ENCODE data around the gene ABCB1. TPM values are rescaled to one million over a fixed set of nuclear protein-coding genes. Genes with fewer than 3 reads are reported as not detected.

The ABCB1 gene
- total and polyA plus RNA-seq, 2 of the 13 experiments (the other 11 are each of a cell fraction or from before 2014, with no cell fraction given) = 42.8 to 52.6 TPM

DNA sequence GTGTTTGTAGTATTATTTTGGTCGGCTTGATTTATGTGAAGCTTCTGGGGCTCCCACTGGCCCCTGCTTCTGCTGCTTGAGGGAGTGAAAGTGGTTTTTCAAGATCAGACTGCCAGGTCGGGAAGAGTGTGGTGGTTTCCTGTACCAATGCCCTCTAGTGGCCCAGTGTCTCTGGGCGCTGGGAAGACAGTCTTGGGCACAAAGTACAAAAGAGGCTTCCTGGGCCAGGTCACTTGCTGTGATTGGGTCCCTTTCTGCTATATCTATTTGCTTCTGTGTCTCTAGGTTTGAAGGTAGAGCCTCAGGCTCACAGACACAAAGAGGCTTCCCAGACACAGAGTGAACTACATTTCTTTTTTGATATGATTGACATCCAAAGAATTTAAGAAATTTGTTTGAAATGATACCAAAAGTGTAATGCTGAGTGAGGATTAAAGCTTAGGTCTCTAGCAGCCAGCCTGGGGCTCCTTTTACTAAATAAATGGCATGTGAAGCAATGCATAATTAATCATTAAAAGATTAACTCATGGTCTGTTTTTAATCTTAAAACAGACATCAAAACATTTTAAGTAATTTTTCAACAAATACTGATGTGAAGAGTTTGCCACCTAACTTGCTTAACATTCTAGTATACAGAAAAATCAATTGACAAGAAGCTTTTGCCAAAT lies 36.3 kb downstream of the ABCB1 start (continued):
- TF ChIP-seq, protein P1, sequence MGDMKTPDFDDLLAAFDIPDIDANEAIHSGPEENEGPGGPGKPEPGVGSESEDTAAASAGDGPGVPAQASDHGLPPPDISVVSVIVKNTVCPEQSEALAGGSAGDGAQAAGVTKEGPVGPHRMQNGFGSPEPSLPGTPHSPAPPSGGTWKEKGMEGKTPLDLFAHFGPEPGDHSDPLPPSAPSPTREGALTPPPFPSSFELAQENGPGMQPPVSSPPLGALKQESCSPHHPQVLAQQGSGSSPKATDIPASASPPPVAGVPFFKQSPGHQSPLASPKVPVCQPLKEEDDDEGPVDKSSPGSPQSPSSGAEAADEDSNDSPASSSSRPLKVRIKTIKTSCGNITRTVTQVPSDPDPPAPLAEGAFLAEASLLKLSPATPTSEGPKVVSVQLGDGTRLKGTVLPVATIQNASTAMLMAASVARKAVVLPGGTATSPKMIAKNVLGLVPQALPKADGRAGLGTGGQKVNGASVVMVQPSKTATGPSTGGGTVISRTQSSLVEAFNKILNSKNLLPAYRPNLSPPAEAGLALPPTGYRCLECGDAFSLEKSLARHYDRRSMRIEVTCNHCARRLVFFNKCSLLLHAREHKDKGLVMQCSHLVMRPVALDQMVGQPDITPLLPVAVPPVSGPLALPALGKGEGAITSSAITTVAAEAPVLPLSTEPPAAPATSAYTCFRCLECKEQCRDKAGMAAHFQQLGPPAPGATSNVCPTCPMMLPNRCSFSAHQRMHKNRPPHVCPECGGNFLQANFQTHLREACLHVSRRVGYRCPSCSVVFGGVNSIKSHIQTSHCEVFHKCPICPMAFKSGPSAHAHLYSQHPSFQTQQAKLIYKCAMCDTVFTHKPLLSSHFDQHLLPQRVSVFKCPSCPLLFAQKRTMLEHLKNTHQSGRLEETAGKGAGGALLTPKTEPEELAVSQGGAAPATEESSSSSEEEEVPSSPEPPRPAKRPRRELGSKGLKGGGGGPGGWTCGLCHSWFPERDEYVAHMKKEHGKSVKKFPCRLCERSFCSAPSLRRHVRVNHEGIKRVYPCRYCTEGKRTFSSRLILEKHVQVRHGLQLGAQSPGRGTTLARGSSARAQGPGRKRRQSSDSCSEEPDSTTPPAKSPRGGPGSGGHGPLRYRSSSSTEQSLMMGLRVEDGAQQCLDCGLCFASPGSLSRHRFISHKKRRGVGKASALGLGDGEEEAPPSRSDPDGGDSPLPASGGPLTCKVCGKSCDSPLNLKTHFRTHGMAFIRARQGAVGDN (CRISPR knock-in tag; IDR thresholded peaks at IDR 0.05) = no peak
- TF ChIP-seq ZNF331 (CRISPR knock-in tag; IDR thresholded peaks at IDR 0.05) (peak; percentile 40; the same call in 1 of the 2 replicates), KLF13 (CRISPR knock-in tag; IDR thresholded peaks at IDR 0.05) (no peak), ZNF550 (CRISPR knock-in tag; IDR thresholded peaks at IDR 0.05; ENCODE audit: borderline replicate concordance) (no peak), KDM3A (CRISPR knock-in tag; IDR thresholded peaks at IDR 0.05; ENCODE audit: low read depth) (no peak), ZNF709 (CRISPR knock-in tag; IDR thresholded peaks at IDR 0.05) (no peak), MAZ (IDR thresholded peaks at IDR 0.05; ENCODE audit: borderline replicate concordance, low read depth, low read length) (no peak), MAZ (CRISPR knock-in tag; IDR thresholded peaks at IDR 0.05; ENCODE audit: low read depth) (no peak), NFYB (CRISPR knock-in tag; IDR thresholded peaks at IDR 0.05) (no peak), SNAPC2 (CRISPR knock-in tag; IDR thresholded peaks at IDR 0.05) (no peak), ZNF296 (CRISPR knock-in tag; conservative IDR thresholded peaks at IDR 0.05) (no peak), TCF7L2 (IDR thresholded peaks at IDR 0.05; ENCODE audit: low read depth, low read length) (no peak), ZNF652 (CRISPR knock-in tag; IDR thresholded peaks at IDR 0.05; ENCODE audit: borderline replicate concordance, low read depth) (no peak), ZMYM4 (CRISPR knock-in tag; IDR thresholded peaks at IDR 0.05) (peak; percentile 78), ZNF556 (CRISPR knock-in tag; IDR thresholded peaks at IDR 0.05; ENCODE audit: borderline replicate concordance) (no peak)
- TF ChIP-seq, protein P2, sequence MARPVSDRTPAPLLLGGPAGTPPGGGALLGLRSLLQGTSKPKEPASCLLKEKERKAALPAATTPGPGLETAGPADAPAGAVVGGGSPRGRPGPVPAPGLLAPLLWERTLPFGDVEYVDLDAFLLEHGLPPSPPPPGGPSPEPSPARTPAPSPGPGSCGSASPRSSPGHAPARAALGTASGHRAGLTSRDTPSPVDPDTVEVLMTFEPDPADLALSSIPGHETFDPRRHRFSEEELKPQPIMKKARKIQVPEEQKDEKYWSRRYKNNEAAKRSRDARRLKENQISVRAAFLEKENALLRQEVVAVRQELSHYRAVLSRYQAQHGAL (CRISPR knock-in tag; IDR thresholded peaks at IDR 0.05; ENCODE audit: not compliant biosample characterization) = no peak
- TF ChIP-seq, protein P3, sequence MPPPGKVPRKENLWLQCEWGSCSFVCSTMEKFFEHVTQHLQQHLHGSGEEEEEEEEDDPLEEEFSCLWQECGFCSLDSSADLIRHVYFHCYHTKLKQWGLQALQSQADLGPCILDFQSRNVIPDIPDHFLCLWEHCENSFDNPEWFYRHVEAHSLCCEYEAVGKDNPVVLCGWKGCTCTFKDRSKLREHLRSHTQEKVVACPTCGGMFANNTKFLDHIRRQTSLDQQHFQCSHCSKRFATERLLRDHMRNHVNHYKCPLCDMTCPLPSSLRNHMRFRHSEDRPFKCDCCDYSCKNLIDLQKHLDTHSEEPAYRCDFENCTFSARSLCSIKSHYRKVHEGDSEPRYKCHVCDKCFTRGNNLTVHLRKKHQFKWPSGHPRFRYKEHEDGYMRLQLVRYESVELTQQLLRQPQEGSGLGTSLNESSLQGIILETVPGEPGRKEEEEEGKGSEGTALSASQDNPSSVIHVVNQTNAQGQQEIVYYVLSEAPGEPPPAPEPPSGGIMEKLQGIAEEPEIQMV (CRISPR knock-in tag; IDR thresholded peaks at IDR 0.05; ENCODE audit: low read depth) = no peak
- TF ChIP-seq, protein P4, sequence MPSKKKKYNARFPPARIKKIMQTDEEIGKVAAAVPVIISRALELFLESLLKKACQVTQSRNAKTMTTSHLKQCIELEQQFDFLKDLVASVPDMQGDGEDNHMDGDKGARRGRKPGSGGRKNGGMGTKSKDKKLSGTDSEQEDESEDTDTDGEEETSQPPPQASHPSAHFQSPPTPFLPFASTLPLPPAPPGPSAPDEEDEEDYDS (CRISPR knock-in tag; IDR thresholded peaks at IDR 0.05) = no peak
- TF ChIP-seq, protein P5, sequence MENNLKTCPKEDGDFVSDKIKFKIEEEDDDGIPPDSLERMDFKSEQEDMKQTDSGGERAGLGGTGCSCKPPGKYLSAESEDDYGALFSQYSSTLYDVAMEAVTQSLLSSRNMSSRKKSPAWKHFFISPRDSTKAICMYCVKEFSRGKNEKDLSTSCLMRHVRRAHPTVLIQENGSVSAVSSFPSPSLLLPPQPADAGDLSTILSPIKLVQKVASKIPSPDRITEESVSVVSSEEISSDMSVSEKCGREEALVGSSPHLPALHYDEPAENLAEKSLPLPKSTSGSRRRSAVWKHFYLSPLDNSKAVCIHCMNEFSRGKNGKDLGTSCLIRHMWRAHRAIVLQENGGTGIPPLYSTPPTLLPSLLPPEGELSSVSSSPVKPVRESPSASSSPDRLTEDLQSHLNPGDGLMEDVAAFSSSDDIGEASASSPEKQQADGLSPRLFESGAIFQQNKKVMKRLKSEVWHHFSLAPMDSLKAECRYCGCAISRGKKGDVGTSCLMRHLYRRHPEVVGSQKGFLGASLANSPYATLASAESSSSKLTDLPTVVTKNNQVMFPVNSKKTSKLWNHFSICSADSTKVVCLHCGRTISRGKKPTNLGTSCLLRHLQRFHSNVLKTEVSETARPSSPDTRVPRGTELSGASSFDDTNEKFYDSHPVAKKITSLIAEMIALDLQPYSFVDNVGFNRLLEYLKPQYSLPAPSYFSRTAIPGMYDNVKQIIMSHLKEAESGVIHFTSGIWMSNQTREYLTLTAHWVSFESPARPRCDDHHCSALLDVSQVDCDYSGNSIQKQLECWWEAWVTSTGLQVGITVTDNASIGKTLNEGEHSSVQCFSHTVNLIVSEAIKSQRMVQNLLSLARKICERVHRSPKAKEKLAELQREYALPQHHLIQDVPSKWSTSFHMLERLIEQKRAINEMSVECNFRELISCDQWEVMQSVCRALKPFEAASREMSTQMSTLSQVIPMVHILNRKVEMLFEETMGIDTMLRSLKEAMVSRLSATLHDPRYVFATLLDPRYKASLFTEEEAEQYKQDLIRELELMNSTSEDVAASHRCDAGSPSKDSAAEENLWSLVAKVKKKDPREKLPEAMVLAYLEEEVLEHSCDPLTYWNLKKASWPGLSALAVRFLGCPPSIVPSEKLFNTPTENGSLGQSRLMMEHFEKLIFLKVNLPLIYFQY (CRISPR knock-in tag; IDR thresholded peaks at IDR 0.05; ENCODE audit: borderline replicate concordance) = peak; percentile 73; the same call in 1 of the 2 replicates
